ENCODE data around the gene SREK1.

SREK1 gene

GRCh38 chr5:66143473-66144073 is 527 bp upstream of the SREK1 start:
- H3K36me3 ChIP-seq (ENCODE audit: insufficient read depth) = no peaks in the 10 kb centered on the region
- peaks cover 4% of the 10 kb centered on the region; the same call in 1 of the 2 replicates for H4K20me1 ChIP-seq (ENCODE audit: insufficient read depth)
- H3K9ac ChIP-seq = peak overlapping the region; percentile 92
- H2AFZ ChIP-seq (ENCODE audit: low read depth) = peak overlapping the region; percentile 91
- H3K27ac ChIP-seq = peak overlapping the region; percentile 87
- no peak for TF ChIP-seq CTCF (conservative IDR thresholded peaks at IDR 0.05; ENCODE audit: low read depth, low read length)
- H3K4me1 ChIP-seq (ENCODE audit: low read depth, poor library complexity, severe bottlenecking) = peaks cover 39% of the 10 kb centered on the region
- no peak overlapping the region for H3K4me3 ChIP-seq (IDR thresholded peaks at IDR 0.05; ENCODE audit: insufficient read depth, low read depth, low read length)
- H3K27me3 ChIP-seq (ENCODE audit: insufficient read depth, low read depth) = no peaks in the 10 kb centered on the region
- H3K79me2 ChIP-seq (ENCODE audit: insufficient read depth, low read depth) = peaks cover 40% of the 10 kb centered on the region
- H3K4me2 ChIP-seq = peak overlapping the region; percentile 83

- Histone ChIP-seq H3K4me1 (ENCODE audit: low read depth, poor library complexity, severe bottlenecking) (peaks cover 39% of the 10 kb centered on the region), H3K79me2 (ENCODE audit: insufficient read depth, low read depth) (peaks cover 54% of the 10 kb centered on the region), H3K9ac (peak overlapping the region; percentile 92), H3K4me2 (peak overlapping the region; percentile 99), H3K4me3 (IDR thresholded peaks at IDR 0.05; ENCODE audit: insufficient read depth, low read depth, low read length) (no peak overlapping the region), H3K36me3 (ENCODE audit: insufficient read depth) (no peaks in the 10 kb centered on the region), H3K27me3 (ENCODE audit: insufficient read depth, low read depth) (no peaks in the 10 kb centered on the region), H3K27ac (peak overlapping the region; percentile 87), H4K20me1 (ENCODE audit: insufficient read depth) (peaks cover 4% of the 10 kb centered on the region; the same call in 1 of the 2 replicates), H2AFZ (ENCODE audit: low read depth) (peak overlapping the region; percentile 91)
- TF ChIP-seq CTCF (conservative IDR thresholded peaks at IDR 0.05; ENCODE audit: low read depth, low read length) = no peak
Measured at GRCh38 chr5:66144834-66145390, 812 bp downstream of the SREK1 start.

- Histone ChIP-seq H3K36me3 (ENCODE audit: insufficient read depth) (no peaks in the 10 kb centered on the region), H3K9ac (peak overlapping the region; percentile 92; the same call in 1 of the 2 replicates), H3K27me3 (ENCODE audit: insufficient read depth, low read depth) (no peaks in the 10 kb centered on the region), H3K4me1 (ENCODE audit: low read depth, poor library complexity, severe bottlenecking) (peaks cover 39% of the 10 kb centered on the region), H3K4me3 (IDR thresholded peaks at IDR 0.05; ENCODE audit: insufficient read depth, low read depth, low read length) (no peak overlapping the region), H3K79me2 (ENCODE audit: insufficient read depth, low read depth) (peaks cover 62% of the 10 kb centered on the region), H4K20me1 (ENCODE audit: insufficient read depth) (peaks cover 4% of the 10 kb centered on the region; the same call in 1 of the 2 replicates), H3K27ac (peak overlapping the region; percentile 87), H3K4me2 (peak overlapping the region; percentile 99), H2AFZ (ENCODE audit: low read depth) (no peak overlapping the region)
- TF ChIP-seq CTCF (conservative IDR thresholded peaks at IDR 0.05; ENCODE audit: low read depth, low read length) = no peak
Measured at GRCh38 chr5:66145737-66146136, 1.6 kb downstream of the SREK1 start.

- Histone ChIP-seq H3K4me1 (ENCODE audit: low read depth, poor library complexity, severe bottlenecking) (peaks cover 35% of the 10 kb centered on the region), H3K4me3 (IDR thresholded peaks at IDR 0.05; ENCODE audit: insufficient read depth, low read depth, low read length) (no peak overlapping the region), H2AFZ (ENCODE audit: low read depth) (no peak overlapping the region), H3K36me3 (ENCODE audit: insufficient read depth) (no peaks in the 10 kb centered on the region), H3K27me3 (ENCODE audit: insufficient read depth, low read depth) (no peaks in the 10 kb centered on the region), H3K79me2 (ENCODE audit: insufficient read depth, low read depth) (peaks cover 93% of the 10 kb centered on the region), H3K9ac (no peak overlapping the region), H4K20me1 (ENCODE audit: insufficient read depth) (peaks cover 4% of the 10 kb centered on the region; the same call in 1 of the 2 replicates), H3K27ac (no peak overlapping the region), H3K4me2 (no peak overlapping the region)
- TF ChIP-seq CTCF (conservative IDR thresholded peaks at IDR 0.05; ENCODE audit: low read depth, low read length) = no peak
Measured at GRCh38 chr5:66149950-66150349, 5.8 kb downstream of the SREK1 start.
